Measurements from ENCODE around the gene ABCB4. TPM values are rescaled to one million over a fixed set of nuclear protein-coding genes. Genes with fewer than 3 reads are reported as not detected.

ABCB4 gene
- 5.0 TPM for total RNA-seq
- long read RNA-seq, full-length matches to known transcripts: 4 of 24 reads
- long read RNA-seq, partial matches to known transcripts: 15 of 24 reads
- long read RNA-seq, other reads (novel, unspliced or antisense): 5 of 24 reads

DNA sequence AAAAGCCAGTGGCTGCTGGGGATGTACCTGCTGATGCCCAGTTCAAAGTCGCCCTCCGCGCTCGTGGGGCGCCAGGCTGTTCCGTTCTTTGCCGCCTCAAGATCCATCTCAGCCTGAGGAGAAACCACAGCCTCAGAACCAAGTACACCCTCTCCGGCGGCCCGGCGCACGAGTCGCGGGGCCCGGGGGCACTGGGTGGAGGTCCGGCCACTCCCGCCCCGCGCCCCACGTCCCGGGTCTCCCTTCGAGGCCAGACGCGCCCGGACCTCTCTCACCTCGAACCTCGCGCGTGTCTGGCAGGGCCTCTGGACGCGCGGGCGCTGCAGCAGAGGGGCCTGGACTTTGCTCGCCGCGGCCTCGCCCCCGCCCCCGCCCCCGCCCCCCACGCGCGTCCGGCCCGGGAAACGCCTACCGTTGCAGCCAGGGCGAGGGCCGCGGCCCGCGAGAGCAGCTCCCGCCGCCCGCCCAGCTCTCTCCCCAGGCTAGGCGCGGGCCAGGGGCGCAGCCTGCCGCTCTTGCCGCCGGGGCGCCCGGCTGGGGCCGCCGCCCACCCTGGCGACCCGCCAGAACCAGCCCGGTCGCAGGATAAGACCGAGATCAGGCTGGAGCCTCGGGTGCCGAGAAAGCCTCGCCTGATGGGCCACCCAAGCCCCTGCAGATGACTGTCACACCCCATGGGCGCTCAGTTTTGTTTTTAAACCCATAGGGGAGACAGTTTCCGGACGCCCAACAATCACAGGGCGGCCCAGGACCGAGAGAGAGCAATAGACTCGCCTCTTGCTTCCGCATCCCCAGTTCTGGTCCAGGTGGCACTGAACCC is at the start of gene ABCB4:
Gene ABCB4, minus strand, starts transcription at position 322 of the 820 bp plus-strand sequence. Its CDS starts 215 bp downstream, at position 107.
- DNase-seq: peak; percentile 42
- peak; percentile 70 for ATAC-seq (ENCODE audit: poor library complexity)
- intact Hi-C loops (cut with DNase I): no loop called here

GRCh38 chr7:87518735-87519134 is 43.3 kb upstream of the ABCB4 start:
- no peak for ATAC-seq (ENCODE audit: poor library complexity)
- no peak for DNase-seq
- intact Hi-C loops (cut with DNase I): no loop called here

DNA sequence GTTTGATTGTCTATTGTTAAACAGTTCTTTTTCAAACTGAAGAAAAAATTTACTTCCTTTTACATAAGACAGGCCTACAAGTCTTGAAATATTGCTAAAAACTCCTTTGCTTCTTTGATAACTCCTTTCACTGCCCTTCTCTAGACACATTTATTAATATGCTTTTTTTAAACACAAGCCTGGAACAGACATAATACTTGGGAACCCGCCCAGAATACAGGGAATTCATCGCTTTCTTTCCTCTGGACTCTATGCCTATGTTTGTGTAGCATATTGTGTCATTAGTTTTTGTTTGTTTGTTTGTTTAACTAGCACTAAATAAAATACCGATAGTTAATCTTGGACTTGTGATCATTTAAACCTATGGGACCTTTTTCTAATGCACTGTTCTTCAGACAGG is 42.4 kb upstream of the ABCB4 start:
- ATAC-seq (ENCODE audit: poor library complexity): no peak
- DNase-seq: no peak
- intact Hi-C loops (cut with DNase I): no loop called here

DNA sequence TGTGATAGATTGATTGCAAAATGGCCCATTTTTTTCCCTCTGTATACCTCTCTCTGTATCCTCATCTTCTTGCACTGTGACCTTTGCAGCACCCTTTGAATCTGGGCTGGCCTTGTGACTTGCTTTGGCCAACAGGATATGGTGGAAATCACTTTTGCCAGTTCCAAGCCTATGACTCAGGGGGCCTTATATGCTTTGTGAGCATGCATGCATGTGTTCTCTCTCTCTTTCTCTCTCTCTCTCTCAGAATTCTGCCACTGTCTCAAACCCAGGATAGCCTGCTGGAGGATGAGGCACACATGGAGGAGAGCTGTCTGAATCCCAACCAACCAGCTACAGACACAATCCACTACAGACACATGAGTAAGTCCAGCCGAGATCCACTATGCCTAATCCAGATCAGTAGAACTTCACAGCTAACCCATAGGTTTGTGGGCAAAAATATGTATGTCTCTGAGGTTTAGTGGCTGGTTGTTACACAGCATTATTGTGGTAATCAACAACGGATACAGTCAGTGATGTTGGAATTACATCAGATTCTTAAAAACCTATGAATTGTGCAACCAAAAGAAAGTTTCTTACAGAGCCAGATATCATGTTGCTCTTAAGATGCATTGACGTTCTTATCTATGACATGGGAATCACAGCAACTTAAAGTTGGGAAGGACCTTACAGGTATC is 41.8 kb upstream of the ABCB4 start:
- DNase-seq (no peak), ATAC-seq (ENCODE audit: poor library complexity) (no peak)
- intact Hi-C loops (cut with DNase I): no loop called here

DNA sequence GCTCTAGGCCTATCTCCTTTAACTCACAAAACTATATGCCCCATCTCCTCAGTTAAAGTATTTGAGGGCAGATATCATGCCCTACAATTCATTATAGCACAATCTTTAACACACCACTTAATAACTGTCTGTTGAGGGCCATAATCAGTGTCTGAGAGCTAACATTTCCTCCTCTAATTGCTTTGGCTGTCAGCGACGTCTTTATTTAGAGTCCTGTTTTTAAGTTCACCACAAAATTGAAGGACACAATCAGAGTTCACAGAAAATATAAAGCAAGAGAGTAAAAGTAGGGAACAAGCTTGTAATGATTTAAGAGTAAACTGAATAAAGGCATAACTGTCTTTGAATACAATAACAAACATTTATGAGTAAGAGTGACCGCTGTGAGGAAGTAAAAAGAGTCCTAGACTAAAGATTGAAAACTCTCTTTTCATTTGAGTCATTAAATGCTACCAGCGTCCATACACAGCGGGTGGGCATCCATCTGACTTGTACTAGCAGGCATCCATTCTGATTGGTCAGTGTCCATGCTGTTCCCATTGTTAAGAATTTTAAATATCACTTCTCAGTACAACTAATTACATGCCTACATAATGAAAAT is 38.4 kb upstream of the ABCB4 start:
- intact Hi-C loops (cut with DNase I): no loop called here
- DNase-seq (no peak), ATAC-seq (ENCODE audit: poor library complexity) (no peak)

- ATAC-seq (ENCODE audit: poor library complexity): no peak
- intact Hi-C loops (cut with DNase I): no loop called here
- no peak for DNase-seq
Observed at GRCh38 chr7:87512906-87513305, 37.4 kb upstream of the ABCB4 start.

- intact Hi-C loops (cut with DNase I): no loop called here
- no peak for ATAC-seq (ENCODE audit: poor library complexity)
- no peak for DNase-seq
Observed at GRCh38 chr7:87511510-87511909, 36.0 kb upstream of the ABCB4 start.

- intact Hi-C loops (cut with DNase I): no loop called here
- ATAC-seq (ENCODE audit: poor library complexity) (no peak), DNase-seq (no peak)
Observed at GRCh38 chr7:87510411-87510875, 35.0 kb upstream of the ABCB4 start.

- intact Hi-C loops (cut with DNase I): no loop called here
- no peak for ATAC-seq (ENCODE audit: poor library complexity)
- DNase-seq: no peak
Observed at GRCh38 chr7:87507446-87507845, 32.0 kb upstream of the ABCB4 start.

DNA sequence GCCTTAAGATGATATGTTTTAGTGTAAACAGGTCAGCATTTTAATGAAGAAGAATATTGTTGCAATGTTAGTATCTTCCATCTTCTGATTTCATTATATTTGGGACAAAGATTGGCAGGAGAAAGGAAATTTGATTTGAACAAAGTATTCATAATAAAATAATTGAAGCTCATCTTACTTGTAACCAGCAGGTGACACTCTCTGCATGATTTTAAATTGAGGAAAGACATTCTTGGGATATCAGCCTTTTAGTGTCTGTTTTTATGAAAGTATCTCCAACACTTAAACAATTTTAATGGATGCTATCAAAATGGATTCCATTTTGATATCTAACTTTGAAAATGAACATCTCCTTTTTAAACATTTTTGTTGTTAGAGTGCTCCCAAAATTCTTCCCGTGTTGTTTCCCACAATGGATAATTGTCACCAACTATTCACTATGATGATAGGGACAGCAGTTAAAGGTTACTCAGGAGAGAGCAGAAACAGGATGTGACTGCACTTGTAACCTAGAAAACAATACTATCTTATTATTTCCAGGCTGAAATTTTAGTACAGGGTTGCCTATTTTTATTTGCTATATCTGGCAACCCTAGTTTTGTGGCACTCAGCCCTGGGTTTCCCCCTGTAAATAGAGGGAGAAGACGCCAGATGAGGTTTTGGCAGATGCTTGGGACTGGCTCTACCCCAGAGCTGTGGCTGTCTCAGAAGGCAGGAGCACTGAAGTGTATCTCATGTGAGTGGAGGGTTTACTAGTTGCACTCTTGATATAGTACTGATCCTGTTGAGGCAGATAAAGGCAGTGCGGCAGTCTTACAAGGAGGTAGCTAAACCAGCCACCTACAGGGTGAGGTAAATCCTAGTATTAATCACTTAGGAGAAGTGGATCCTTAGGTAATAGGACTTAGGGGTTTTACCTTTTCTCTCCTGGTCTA is 31.0 kb upstream of the ABCB4 start:
- ATAC-seq (ENCODE audit: poor library complexity) (peak; percentile 36), DNase-seq (no peak)
- intact Hi-C loops (cut with DNase I): no loop called here

GRCh38 chr7:87505557-87506245 is 30.2 kb upstream of the ABCB4 start:
- ATAC-seq (ENCODE audit: poor library complexity) (no peak), DNase-seq (no peak)
- intact Hi-C loops (cut with DNase I): no loop called here

GRCh38 chr7:87505122-87505521 is 29.6 kb upstream of the ABCB4 start:
- DNase-seq: no peak
- intact Hi-C loops (cut with DNase I): no loop called here
- no peak for ATAC-seq (ENCODE audit: poor library complexity)

- DNase-seq: no peak
- intact Hi-C loops (cut with DNase I): no loop called here
- ATAC-seq (ENCODE audit: poor library complexity): no peak
Observed at GRCh38 chr7:87499494-87499893, 24.0 kb upstream of the ABCB4 start.

- ATAC-seq (ENCODE audit: poor library complexity): no peak
- intact Hi-C loops (cut with DNase I): no loop called here
- DNase-seq: no peak
Observed at GRCh38 chr7:87498893-87499292, 23.4 kb upstream of the ABCB4 start.

DNA sequence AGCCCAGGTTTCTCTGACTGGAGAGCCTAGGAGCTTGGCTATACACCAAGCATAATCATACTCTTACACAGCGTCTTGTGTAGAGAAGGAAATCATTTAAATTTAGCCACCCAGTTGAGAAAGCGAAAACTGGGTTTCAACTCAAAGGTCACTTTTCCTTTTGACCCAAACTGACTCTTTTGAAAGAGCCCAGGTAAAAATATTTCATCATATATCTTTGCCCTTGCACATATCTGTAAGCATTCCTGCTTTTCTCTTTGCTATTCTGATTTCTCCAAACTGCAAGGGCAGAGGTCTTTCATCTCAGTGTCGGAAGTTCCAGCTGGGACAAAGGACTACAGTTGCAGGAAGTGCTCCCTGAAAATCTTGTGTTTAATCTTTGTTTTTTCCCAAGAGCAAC is 22.0 kb upstream of the ABCB4 start:
- intact Hi-C loops (cut with DNase I): no loop called here
- no peak for DNase-seq
- ATAC-seq (ENCODE audit: poor library complexity): no peak

DNA sequence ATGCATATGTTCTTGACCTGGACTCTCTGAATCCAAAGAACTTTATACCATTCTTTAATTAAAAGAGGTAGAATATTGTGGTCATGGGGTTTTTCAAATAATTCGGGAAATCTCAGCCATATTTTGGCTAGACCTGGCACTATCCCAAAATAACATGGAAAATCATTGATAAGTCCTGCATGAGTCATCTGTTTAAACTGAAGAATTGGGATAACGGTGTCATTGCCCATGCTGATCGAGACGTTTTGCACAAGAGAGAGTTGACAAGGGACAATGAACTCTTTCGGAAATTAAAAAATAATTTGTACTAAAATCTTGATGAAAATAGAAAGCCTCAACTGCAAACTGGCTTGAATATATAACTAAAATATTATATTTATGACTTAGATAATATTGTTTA is 19.9 kb upstream of the ABCB4 start:
- DNase-seq (no peak), ATAC-seq (ENCODE audit: poor library complexity) (no peak)
- intact Hi-C loops (cut with DNase I): no loop called here

GRCh38 chr7:87494454-87494853 is 19.0 kb upstream of the ABCB4 start:
- ATAC-seq (ENCODE audit: poor library complexity): no peak
- DNase-seq: no peak
- intact Hi-C loops (cut with DNase I): no loop called here

GRCh38 chr7:87483131-87483530 is 7.7 kb upstream of the ABCB4 start:
- intact Hi-C loops (cut with DNase I): no loop called here
- DNase-seq (no peak), ATAC-seq (ENCODE audit: poor library complexity) (no peak)
